Liver (tissue), 9 donors: ENCODE measurements around the gene STEAP2. TPM values are rescaled to one million over a fixed set of nuclear protein-coding genes. Genes with fewer than 3 reads are reported as not detected.

Experiments
- DNase-seq: peaks from one replicate; pipeline ENCODE4 v3.0.0-alpha.2; 2017; ENCODE audit warnings: low spot score
- H3K27ac ChIP-seq, 2 donors: one replicate each; pipeline ENCODE4 v1.7.0; 2013; ENCODE audit warnings: inconsistent platforms in 2 of 2, low read length in 2 of 2, control low read depth in 1 of 2, low read depth in 1 of 2, mild to moderate bottlenecking in 1 of 2
- H3K27me3 ChIP-seq, 4 donors: one replicate each; pipeline versions ENCODE4 v1.6.1 to v1.7.0; 2013; ENCODE audit warnings: low read length in 3 of 4, inconsistent platforms in 1 of 4, mild to moderate bottlenecking in 1 of 4, moderate library complexity in 1 of 4; ENCODE audit not compliant: control insufficient read depth in 4 of 4, insufficient read depth in 4 of 4
- H3K36me3 ChIP-seq, 4 donors: one replicate each; pipeline versions ENCODE4 v1.6.1 to v1.7.0; 2013; ENCODE audit warnings: low read length in 3 of 4, mild to moderate bottlenecking in 3 of 4, low read depth in 1 of 4, moderate library complexity in 1 of 4; ENCODE audit not compliant: control insufficient read depth in 4 of 4, insufficient read depth in 3 of 4
- H3K4me1 ChIP-seq, 4 donors: one replicate each; pipeline versions ENCODE4 v1.6.1 to v1.7.0; 2013; ENCODE audit warnings: low read length in 3 of 4, mild to moderate bottlenecking in 3 of 4, moderate library complexity in 1 of 4; ENCODE audit not compliant: control insufficient read depth in 4 of 4, insufficient read depth in 4 of 4
- H3K4me3 ChIP-seq, 3 donors: one replicate each; pipeline versions ENCODE4 v1.6.1 to v1.7.0; 2013; ENCODE audit warnings: low read length in 3 of 3, control low read depth in 1 of 3, low read depth in 1 of 3, mild to moderate bottlenecking in 1 of 3
- H3K9ac ChIP-seq, 2 donors: one replicate each; pipeline ENCODE4 v1.7.0; 2013; ENCODE audit warnings: low read length in 2 of 2, mild to moderate bottlenecking in 2 of 2, moderate library complexity in 2 of 2, control low read depth in 1 of 2, low read depth in 1 of 2
- H3K9me3 ChIP-seq, 4 donors: one replicate each; pipeline versions ENCODE4 v1.6.1 to v1.7.0; 2013; ENCODE audit warnings: low read length in 3 of 4; ENCODE audit not compliant: control insufficient read depth in 4 of 4
- ATF3 ChIP-seq: IDR thresholded peaks from 2 replicates; pipeline ENCODE4 v1.6.1; 2016; ENCODE audit warnings: antibody characterized with exemption
- EGR1 ChIP-seq, 2 donors: IDR thresholded peaks; 2 replicates each; pipeline ENCODE4 v1.6.1; 2016 to 2018; ENCODE audit warnings: antibody characterized with exemption in 2 of 2, low read depth in 2 of 2
- FOXA1 ChIP-seq: IDR thresholded peaks from 2 replicates; pipeline ENCODE4 v1.6.1; 2016; ENCODE audit warnings: antibody characterized with exemption
- FOXA2 ChIP-seq: IDR thresholded peaks from 2 replicates; pipeline ENCODE4 v1.6.1; 2016; ENCODE audit warnings: antibody characterized with exemption
- GABPA ChIP-seq, 2 donors: IDR thresholded peaks in 1 of 2; conservative IDR thresholded peaks in 1 of 2; 2 replicates each; pipeline ENCODE4 v1.6.1; 2016; ENCODE audit warnings: antibody characterized with exemption in 2 of 2, mild to moderate bottlenecking in 1 of 2, moderate library complexity in 1 of 2
- HNF4A ChIP-seq, 2 donors: conservative IDR thresholded peaks; 2 replicates each; pipeline ENCODE4 v1.6.1; 2016; ENCODE audit warnings: antibody characterized with exemption in 2 of 2, mild to moderate bottlenecking in 2 of 2
- HNF4G ChIP-seq: IDR thresholded peaks from 2 replicates; pipeline ENCODE4 v1.6.1; 2016; ENCODE audit warnings: antibody characterized with exemption
- JUND ChIP-seq, 2 donors: IDR thresholded peaks; 2 replicates each; pipeline ENCODE4 v1.6.1; 2016; ENCODE audit warnings: antibody characterized with exemption in 2 of 2
- NR2F2 ChIP-seq: IDR thresholded peaks from 2 replicates; pipeline ENCODE4 v1.6.1; 2016; ENCODE audit warnings: antibody characterized with exemption
- RAD21 ChIP-seq, 2 donors: IDR thresholded peaks; 2 replicates each; pipeline ENCODE4 v1.6.1; 2016; ENCODE audit warnings: antibody characterized with exemption in 2 of 2, mild to moderate bottlenecking in 2 of 2
- REST ChIP-seq: IDR thresholded peaks from 2 replicates; pipeline ENCODE4 v1.6.1; 2016; ENCODE audit warnings: antibody characterized with exemption, mild to moderate bottlenecking
- RXRA ChIP-seq, 2 donors: IDR thresholded peaks; 2 replicates each; pipeline ENCODE4 v1.6.1; 2017 to 2018; ENCODE audit warnings: antibody characterized with exemption in 2 of 2, mild to moderate bottlenecking in 1 of 2
- SP1 ChIP-seq: IDR thresholded peaks from 2 replicates; pipeline ENCODE4 v1.6.1; 2018; ENCODE audit warnings: antibody characterized with exemption, mild to moderate bottlenecking
- TAF1 ChIP-seq: conservative IDR thresholded peaks from 2 replicates; pipeline ENCODE4 v1.6.1; 2016; ENCODE audit warnings: antibody characterized with exemption, mild to moderate bottlenecking
- YY1 ChIP-seq: IDR thresholded peaks from 2 replicates; pipeline ENCODE4 v1.6.1; 2016; ENCODE audit warnings: antibody characterized with exemption, mild to moderate bottlenecking
- ZBTB33 ChIP-seq: IDR thresholded peaks from 2 replicates; pipeline ENCODE4 v1.6.1; 2016; ENCODE audit warnings: antibody characterized with exemption
- WGBS: extraction: QIAGEN DNeasy Blood & Tissue Kit; methylation state at CpG from one replicate; pipeline ENCODE4 v1.1.7; 2013; 5-methylcytosine and 5-hydroxymethylcytosine counted together
- polyA plus RNA-seq, 2 donors: library from polyadenylated mRNA; stranded (reverse) in 1 of 2; unstranded in 1 of 2; fragments of 200-250 nt in 1 of 2; fragments of >200 nt in 1 of 2; fragmentation: Nextera tagmentation in 1 of 2; extraction: Ambion mirVana in 1 of 2; gene quantifications; one replicate each; pipeline versions ENCODE4 v1.2.1 to v1.2.3, GENCODE V29; 2013 to 2015
- total RNA-seq, 2 donors: library from RNA; depleted of rRNA; stranded (reverse); fragments of >200 nt; gene quantifications; one replicate each; pipeline ENCODE4 v1.2.3, GENCODE V29; 2014
- TF ChIP-seq, protein P1 (sequence below): IDR thresholded peaks from 2 replicates; pipeline ENCODE4 v1.6.1; 2016; ENCODE audit warnings: antibody characterized with exemption
- TF ChIP-seq, protein P2 (sequence below): fragments of 150-350 bp; IDR thresholded peaks from 2 replicates; pipeline ENCODE4 v1.5.1; 2017; ENCODE audit warnings: improper control_type of control experiment, low read depth, low read length; ENCODE audit not compliant: missing input control
- donor health status: healthy.
- donor health status: healthy.
- donor health status: healthy.
- donor health status: healthy.
- donor health status: healthy.

STEAP2 gene
- total and polyA plus RNA-seq, 4 donors = 1.2 to 25.9 (median 5.2) TPM

GRCh38 chr7:90172624-90173023, 38.9 kb upstream of the STEAP2 start:
- H3K27ac ChIP-seq = peak overlapping the region; percentile 54 to 71
- H3K4me1 ChIP-seq = peaks cover 2 to 20% (median 8%) of the 10 kb centered on the region in 4 donors
- no peaks in the 10 kb centered on the region for H3K9me3 ChIP-seq
- peak overlapping the region in 2 of 3 donors; percentile 3 to 49 for H3K4me3 ChIP-seq
- DNase-seq = no peak
- 32% methylated on average over 6 of the region's 6 CpGs for whole genome bisulfite sequencing
- H3K36me3 ChIP-seq = no peaks in the 10 kb centered on the region
- H3K9ac ChIP-seq = peak overlapping the region; percentile 8 to 71
- no peak for TF ChIP-seq GABPA (IDR thresholded peaks at IDR 0.05 in 1 of 2, conservative IDR thresholded peaks at IDR 0.05 in 1 of 2)
- no peaks in the 10 kb centered on the region for H3K27me3 ChIP-seq

GRCh38 chr7:90173127-90173844, 38.3 kb upstream of the STEAP2 start:
- DNase-seq = no peak
- 57% methylated on average over 4 of the region's 4 CpGs for WGBS
- Histone ChIP-seq H3K4me1 (peaks cover 2 to 20% (median 8%) of the 10 kb centered on the region in 4 donors), H3K9ac (peak overlapping the region; percentile 8 to 71), H3K36me3 (no peaks in the 10 kb centered on the region), H3K27ac (peak overlapping the region; percentile 54 to 71), H3K4me3 (peak overlapping the region in 2 of 3 donors; percentile 3 to 49), H3K27me3 (no peaks in the 10 kb centered on the region), H3K9me3 (no peaks in the 10 kb centered on the region)
- TF ChIP-seq JUND (IDR thresholded peaks at IDR 0.05) (peak; percentile 89 to 98), NR2F2 (no peak), EGR1 (IDR thresholded peaks at IDR 0.05; ENCODE audit: low read depth in 2 of 2) (peak in 1 of 2 donors; percentile 74), REST (peak; percentile 71), ZBTB33 (peak; percentile 10), ATF3 (peak; percentile 81), FOXA1 (peak; percentile 65), RXRA (IDR thresholded peaks at IDR 0.05) (peak; percentile 73 to 78), FOXA2 (peak; percentile 65), TAF1 (peak; percentile 73), HNF4A (conservative IDR thresholded peaks at IDR 0.05) (peak; percentile 74 to 80), SP1 (peak; percentile 93), RAD21 (IDR thresholded peaks at IDR 0.05) (peak; percentile 35 to 39), YY1 (peak; percentile 68), HNF4G (no peak), GABPA (IDR thresholded peaks at IDR 0.05 in 1 of 2, conservative IDR thresholded peaks at IDR 0.05 in 1 of 2) (no peak)
- TF ChIP-seq, protein P1, sequence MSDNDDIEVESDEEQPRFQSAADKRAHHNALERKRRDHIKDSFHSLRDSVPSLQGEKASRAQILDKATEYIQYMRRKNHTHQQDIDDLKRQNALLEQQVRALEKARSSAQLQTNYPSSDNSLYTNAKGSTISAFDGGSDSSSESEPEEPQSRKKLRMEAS = no peak
- TF ChIP-seq, protein P2, sequence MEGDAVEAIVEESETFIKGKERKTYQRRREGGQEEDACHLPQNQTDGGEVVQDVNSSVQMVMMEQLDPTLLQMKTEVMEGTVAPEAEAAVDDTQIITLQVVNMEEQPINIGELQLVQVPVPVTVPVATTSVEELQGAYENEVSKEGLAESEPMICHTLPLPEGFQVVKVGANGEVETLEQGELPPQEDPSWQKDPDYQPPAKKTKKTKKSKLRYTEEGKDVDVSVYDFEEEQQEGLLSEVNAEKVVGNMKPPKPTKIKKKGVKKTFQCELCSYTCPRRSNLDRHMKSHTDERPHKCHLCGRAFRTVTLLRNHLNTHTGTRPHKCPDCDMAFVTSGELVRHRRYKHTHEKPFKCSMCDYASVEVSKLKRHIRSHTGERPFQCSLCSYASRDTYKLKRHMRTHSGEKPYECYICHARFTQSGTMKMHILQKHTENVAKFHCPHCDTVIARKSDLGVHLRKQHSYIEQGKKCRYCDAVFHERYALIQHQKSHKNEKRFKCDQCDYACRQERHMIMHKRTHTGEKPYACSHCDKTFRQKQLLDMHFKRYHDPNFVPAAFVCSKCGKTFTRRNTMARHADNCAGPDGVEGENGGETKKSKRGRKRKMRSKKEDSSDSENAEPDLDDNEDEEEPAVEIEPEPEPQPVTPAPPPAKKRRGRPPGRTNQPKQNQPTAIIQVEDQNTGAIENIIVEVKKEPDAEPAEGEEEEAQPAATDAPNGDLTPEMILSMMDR = no peak
